ENCODE measurements around the gene OTOP3.

GRCh38 chr17:74916851-74917199 is 18.9 kb upstream of the OTOP3 start:
- TF ChIP-seq CTCF (IDR thresholded peaks at IDR 0.05 in 8 of 11, conservative IDR thresholded peaks at IDR 0.05 in 3 of 11) (no peak), POLR2A (IDR thresholded peaks at IDR 0.05) (no peak)
